ENCODE measurements around the gene DPP6. TPM values are rescaled to one million over a fixed set of nuclear protein-coding genes. Genes with fewer than 3 reads are reported as not detected.

Gene DPP6
- total RNA-seq, 1 donor from 2014 or later: not detected

DNA sequence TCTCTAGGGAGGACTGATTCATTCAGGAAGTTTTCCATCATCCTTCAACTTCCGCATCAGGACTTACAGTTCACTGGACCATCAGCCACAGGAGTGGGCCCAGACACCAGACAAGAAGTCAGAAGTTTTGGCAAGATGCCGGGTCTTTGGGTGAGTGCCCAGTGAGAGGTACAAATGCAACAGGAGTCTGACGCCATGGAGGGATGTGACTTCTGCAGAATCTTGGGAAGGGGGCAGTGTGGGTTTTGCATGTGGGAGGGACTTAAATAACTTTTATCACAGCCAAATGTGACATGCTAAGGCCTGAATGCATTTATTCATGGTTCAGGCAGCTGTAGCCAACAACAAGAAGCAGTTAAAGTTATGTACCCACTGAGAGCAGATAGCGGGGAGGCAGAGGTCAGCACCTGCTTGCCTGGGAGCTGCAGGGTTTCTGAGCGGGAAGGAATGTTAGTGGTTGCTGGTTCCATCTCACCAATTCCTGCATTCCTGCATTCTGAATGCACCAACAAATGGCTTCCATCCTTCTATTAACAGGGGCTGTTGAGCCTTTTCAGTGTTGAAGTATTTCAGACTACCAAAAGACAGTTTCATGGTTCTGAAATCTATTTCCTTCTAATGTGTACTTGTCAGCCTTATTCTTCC is 575.6 kb downstream of the DPP6 start:
- DNase-seq (ENCODE audit: low spot score in 2 of 2): no peak
- H3K36me3 ChIP-seq: no peaks in the 10 kb centered on the region
- no peak overlapping the region for H3K4me3 ChIP-seq
- H3K27ac ChIP-seq: no peak overlapping the region
- H3K9me3 ChIP-seq: no peaks in the 10 kb centered on the region
- no peaks in the 10 kb centered on the region for H3K4me1 ChIP-seq
- TF ChIP-seq, protein P1, sequence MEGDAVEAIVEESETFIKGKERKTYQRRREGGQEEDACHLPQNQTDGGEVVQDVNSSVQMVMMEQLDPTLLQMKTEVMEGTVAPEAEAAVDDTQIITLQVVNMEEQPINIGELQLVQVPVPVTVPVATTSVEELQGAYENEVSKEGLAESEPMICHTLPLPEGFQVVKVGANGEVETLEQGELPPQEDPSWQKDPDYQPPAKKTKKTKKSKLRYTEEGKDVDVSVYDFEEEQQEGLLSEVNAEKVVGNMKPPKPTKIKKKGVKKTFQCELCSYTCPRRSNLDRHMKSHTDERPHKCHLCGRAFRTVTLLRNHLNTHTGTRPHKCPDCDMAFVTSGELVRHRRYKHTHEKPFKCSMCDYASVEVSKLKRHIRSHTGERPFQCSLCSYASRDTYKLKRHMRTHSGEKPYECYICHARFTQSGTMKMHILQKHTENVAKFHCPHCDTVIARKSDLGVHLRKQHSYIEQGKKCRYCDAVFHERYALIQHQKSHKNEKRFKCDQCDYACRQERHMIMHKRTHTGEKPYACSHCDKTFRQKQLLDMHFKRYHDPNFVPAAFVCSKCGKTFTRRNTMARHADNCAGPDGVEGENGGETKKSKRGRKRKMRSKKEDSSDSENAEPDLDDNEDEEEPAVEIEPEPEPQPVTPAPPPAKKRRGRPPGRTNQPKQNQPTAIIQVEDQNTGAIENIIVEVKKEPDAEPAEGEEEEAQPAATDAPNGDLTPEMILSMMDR (IDR thresholded peaks at IDR 0.05): no peak
- no peaks in the 10 kb centered on the region for H3K27me3 ChIP-seq
- intact Hi-C loops (cut with DNase I): no loop called here

DNA sequence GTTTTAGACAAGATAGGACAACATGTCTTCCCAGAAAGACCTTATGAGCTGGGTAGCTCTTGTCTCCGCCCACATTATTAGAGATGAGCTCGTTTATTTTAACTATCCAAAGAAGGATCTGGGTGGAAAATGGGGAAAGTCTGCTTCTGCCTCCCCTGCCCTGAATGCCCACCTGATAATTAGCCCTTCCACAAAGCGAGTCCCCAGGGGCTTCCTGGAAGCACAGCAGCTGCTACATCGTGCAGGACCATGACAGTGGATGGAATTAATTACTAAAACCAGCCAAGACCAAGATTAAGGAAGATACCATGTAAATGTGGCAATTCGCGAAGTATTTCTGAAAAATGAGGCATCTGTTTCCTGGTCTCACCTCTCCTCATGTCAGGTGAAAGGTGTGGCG is 576.4 kb downstream of the DPP6 start:
- TF ChIP-seq, protein P1 (IDR thresholded peaks at IDR 0.05): no peak
- DNase-seq (ENCODE audit: low spot score in 2 of 2): no peak
- intact Hi-C loops (cut with DNase I): no loop called here
- no peaks in the 10 kb centered on the region for H3K9me3 ChIP-seq
- H3K36me3 ChIP-seq: no peaks in the 10 kb centered on the region
- H3K4me3 ChIP-seq: no peak overlapping the region
- H3K27me3 ChIP-seq: no peaks in the 10 kb centered on the region
- no peak overlapping the region for H3K27ac ChIP-seq
- no peaks in the 10 kb centered on the region for H3K4me1 ChIP-seq

DNA sequence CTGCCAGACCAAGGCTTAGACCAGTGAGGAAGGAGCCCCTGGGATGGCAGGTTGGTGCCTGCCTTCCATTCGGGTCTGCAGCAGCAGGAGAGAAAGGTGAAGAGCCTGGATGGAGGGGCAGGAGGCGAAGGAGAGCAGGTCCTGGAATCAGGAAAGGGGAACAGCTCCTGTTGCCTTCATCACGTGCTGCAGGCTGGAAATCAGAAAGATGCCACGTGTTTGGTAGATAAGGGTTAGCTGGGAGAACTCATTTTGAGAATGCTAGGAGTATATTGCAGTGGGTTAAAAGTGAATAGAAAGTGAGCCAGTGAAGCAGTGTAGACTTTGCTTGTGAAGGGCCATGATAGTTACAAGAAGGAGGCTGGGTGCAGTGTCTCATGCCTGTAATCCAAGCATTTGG is 579.0 kb downstream of the DPP6 start:
- H3K4me1 ChIP-seq: no peaks in the 10 kb centered on the region
- no peak for DNase-seq (ENCODE audit: low spot score in 2 of 2)
- TF ChIP-seq, protein P1 (IDR thresholded peaks at IDR 0.05): no peak
- H3K4me3 ChIP-seq: no peak overlapping the region
- intact Hi-C loops (cut with DNase I): no loop called here
- no peaks in the 10 kb centered on the region for H3K36me3 ChIP-seq
- H3K9me3 ChIP-seq: no peaks in the 10 kb centered on the region
- H3K27me3 ChIP-seq: no peaks in the 10 kb centered on the region
- H3K27ac ChIP-seq: no peak overlapping the region

DNA sequence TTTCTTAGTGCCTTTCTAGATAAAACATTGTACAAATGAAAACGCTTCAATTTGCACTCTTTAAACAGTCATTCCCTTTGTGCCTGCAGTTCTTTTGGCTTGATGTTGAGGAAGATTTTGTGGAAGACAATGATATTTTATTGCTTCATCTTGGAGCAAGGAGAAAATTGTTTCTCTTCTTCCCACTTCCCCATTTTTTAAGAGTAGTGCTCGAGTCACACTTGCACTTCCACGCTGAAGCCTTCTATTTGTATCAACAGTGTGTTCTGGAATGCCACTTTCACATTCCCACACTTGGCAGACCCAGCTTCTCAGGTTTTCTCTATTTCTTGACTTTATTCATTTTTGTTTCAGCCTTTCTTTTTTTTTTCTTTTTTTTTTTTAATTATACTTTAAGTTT is 581.4 kb downstream of the DPP6 start:
- no peak for DNase-seq (ENCODE audit: low spot score in 2 of 2)
- H3K36me3 ChIP-seq: no peaks in the 10 kb centered on the region
- no peaks in the 10 kb centered on the region for H3K9me3 ChIP-seq
- H3K27me3 ChIP-seq: no peaks in the 10 kb centered on the region
- H3K4me3 ChIP-seq: no peak overlapping the region
- intact Hi-C loops (cut with DNase I): no loop called here
- no peaks in the 10 kb centered on the region for H3K4me1 ChIP-seq
- TF ChIP-seq, protein P1 (IDR thresholded peaks at IDR 0.05): no peak
- no peak overlapping the region for H3K27ac ChIP-seq

DNA sequence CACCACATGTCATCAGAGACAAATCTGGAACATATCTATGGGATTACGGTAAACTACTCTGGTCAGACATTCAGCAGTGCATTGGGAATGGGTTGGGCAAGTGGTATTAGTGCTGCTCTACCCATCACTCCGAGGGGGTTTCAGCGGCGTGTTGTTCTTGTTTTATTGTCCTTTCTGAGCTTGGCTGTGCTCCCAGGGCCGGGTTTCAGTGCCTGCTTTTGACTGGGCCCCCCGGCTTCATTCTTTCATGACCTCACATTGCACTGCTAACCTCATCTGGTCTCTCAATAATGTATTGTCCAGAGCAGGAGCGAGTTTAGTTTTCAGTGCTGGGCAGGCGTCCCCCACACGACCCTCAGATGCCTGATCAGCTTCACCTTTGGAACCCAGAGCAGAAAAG is 586.1 kb downstream of the DPP6 start:
- no peak overlapping the region for H3K27ac ChIP-seq
- H3K4me3 ChIP-seq: no peak overlapping the region
- TF ChIP-seq, protein P1 (IDR thresholded peaks at IDR 0.05): no peak
- no peaks in the 10 kb centered on the region for H3K9me3 ChIP-seq
- no peaks in the 10 kb centered on the region for H3K36me3 ChIP-seq
- intact Hi-C loops (cut with DNase I): no loop called here
- no peak for DNase-seq (ENCODE audit: low spot score in 2 of 2)
- H3K4me1 ChIP-seq: no peaks in the 10 kb centered on the region
- no peaks in the 10 kb centered on the region for H3K27me3 ChIP-seq
